Measurements from ENCODE around the gene ACADVL.
"Not testable (repeated sequence)": the region's sequence is repeated elsewhere in the genome, so short reads cannot be mapped to it uniquely, and the experiment has no call there.

The ACADVL gene

DNA sequence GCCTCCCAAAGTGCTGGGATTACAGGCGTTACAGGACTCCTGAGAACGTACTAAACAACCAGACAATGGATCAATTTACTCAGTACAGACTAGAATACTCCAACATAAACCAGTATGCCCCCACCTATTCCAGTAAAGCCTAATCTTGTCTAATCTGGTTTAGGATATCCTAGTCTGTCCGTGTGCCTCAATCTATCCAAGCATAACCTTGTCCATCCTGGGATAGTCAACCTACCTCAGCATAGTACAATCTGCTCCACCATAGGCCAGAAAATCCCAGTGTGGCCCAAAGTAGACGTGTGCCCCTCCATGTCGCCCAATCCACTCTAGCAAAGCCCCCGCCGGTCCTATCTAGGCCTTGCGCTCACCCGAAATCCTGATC lies 14.0 kb downstream of the ACADVL start:
- in situ Hi-C loops (cut with HindIII; ENCODE audit: low sequenced_read_pairs): no loop called here

DNA sequence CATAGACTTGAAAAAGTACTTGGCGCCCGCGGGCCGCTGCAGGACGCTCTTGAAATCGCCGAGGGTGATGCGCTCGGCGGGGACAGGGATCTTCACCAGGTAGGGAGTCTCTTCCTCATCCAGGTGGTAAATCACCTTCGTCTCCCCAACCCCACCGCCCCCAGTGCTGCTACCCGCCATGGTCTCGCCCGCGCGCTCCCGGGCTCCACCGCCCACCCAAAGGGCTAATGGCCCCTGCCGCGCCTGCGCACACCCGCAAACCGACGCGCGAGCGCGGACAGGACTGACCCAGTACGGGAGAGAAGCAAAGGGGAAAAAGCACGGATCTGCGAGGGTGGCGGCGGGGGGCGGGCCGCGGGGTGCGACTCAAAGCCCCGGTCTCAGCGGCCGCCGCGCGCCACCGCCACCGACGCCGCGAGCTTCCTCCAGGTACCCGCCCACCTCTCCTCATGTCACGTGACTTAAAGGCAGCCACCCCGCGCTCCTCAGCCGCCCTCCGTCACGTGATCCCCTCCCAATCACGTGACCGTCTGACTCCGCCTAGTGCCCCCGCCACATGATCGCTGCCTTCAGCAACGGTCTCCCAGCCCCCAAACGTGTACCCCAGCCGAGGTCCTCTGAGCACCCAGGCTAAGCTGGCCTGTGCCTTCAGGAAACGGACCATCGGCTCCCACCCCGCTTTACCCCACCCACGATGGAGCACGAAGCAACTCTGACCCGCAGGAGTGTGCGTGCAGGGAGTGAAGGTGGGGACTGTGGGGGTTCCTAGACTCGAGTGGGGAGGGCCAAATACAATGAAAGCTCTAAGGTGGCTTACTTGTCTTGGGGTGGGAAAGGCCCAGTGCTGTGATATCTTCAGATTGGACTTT lies 14.6 kb downstream of the ACADVL start, which contains the start of gene DVL2:
Gene DVL2 (minus strand): TSS at position 435 of the 869 bp plus-strand sequence. CDS start 255 bp downstream, at position 180.
- in situ Hi-C loops (cut with HindIII; ENCODE audit: low sequenced_read_pairs): no loop called here

DNA sequence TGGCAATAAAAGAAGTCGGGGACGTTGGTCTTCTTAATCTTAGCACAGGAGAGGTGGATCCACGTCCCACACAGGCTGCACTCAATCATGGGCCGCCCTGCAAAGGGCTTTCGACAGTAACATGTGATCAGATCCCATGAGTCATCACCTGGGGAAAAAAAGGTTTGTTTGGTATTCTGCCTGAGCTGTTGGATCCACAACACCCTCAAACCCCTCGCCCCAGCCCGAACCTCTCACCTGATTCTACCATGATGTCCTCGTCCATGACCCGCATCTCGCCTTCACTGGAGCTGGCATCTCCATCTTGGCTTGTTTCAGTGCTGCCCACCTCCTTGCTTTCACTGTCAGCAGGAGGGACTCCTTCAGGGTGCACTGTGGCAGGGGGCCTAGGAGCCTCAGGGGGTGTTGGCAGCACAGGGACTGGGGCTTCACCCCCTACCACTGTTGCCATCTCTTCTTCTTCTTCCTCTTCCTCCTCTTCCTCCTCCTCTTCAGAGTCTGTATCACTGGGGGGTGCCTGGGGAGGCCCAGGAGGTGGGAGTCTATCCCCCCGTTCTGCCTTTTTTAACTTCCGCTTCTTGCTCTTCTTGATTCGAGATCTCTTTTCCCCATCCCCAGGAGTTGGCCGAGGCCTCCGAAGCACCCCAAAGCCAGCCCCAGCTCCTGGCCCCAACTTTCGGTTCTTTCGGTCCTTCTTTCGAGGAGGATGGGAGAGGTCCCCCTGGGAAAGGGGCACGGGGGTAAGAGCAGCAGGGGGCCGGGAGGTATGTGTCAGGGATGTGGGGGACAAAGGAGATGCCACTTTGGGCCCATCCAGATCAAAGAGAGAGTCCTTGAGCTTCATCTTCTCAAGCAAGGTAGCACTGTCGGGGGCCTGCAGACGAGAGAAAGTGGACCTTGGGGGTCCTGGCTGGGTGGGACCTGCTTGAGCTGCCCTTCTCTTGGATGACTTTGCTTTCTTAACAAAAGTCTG lies 16.2 kb downstream of the ACADVL start:
- in situ Hi-C loops (cut with HindIII; ENCODE audit: low sequenced_read_pairs): no loop called here

DNA sequence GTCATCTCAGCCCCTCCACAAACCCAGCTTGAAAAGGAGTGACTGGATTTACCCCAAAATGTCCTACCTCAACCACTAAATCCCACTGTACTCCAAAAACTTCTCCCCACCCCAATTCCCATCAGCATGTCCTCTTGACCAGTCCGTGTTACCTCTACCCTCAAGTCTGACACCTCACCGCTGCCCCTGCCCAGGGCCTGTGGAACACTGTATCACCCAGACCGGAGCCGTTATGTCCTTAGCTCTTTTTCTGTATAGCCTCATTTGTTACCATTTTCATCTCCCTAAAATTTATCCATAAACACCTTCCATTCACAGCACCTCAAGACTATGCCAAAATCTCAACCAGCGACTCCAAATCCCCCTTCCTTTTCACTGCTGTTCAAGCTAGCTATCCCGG lies 17.1 kb downstream of the ACADVL start:
- in situ Hi-C loops (cut with HindIII; ENCODE audit: low sequenced_read_pairs): no loop called here

DNA sequence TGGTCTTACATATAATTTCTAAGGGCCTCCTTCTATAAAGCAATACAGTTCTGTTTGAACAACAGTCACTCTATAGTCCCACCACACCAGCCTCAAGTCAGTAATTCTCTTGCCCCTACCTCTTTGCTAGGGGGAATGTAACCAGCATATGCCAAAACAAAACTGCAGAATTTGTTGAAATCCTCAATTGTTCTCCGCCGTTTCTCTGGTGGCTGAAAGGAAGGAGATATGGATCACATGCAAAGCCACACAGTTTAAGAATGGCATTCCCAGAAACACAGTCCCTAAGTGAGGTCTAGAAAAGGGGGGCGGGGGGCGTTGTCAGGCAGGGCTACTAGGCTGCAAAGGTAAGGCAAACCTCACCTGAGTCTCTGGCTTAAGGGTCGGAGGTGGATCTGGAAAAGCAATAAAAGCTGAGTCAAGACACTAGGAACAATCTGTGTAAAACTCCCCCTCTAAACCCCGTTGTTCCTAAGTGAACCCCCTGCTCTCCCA lies 17.6 kb downstream of the ACADVL start:
- in situ Hi-C loops (cut with HindIII; ENCODE audit: low sequenced_read_pairs): no loop called here

DNA sequence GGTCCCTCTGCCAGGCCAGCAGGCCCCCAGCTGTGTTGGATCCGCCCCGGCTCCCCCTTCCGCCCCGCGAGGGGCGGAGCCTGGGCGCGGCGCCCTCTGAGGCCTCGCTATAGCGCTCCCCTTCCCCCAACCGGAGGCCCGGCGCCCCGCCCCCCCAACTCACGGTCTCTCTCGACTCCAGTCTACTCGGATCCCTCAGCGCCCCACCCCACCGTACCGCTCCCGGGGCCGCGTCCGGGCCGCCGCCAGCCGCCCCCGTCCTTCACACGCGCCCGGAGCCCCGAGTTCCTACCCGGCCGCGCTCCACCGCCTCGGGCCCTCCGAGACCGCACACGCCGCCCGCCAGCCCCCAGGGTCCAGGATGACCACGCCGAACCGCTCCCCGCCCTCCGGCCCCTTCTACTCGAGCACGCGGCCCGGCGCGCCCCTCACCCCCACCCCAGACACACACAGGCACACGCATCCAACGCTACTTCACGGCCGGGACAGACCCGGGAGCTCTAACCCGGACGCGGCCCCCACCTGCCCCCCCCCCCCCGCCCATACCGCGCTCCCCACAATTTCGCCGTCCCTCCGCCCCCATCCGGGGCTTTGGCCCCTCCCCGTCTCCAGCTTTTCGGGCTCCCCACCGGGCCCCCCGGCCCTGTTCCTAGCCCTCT lies 18.2 kb downstream of the ACADVL start:
- in situ Hi-C loops (cut with HindIII; ENCODE audit: low sequenced_read_pairs): no loop called here

DNA sequence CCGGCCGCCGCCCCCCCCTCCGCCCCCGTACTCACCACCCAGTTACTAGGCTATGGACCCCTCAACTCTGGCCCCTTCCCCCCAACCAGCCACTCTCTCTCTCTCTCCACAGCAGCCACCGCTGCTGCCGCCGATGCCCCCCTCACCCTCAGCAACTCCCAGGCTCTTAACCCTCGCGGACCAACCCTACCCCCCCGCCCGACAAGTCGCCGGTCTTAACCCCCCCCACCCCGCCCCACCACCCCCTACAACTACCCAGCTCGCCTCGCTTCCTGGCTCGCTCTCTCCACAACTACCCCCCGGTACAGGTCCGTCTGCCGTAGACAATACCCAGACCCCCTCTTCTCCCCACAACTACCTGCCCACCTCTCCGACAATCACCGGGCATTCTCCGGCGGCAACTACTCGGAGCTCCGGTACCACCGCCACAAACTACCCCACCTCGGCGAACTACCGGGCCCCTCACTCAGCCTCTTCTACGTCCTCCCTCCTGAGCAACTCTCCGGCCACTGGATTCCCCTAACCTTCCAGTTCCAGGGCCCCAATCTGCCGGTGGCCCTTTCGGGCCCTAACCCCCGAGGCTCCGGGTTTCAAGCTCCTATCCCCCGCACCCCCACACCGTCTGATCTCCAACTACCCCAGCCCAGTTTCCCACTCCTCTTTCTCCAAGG lies 18.8 kb downstream of the ACADVL start:
- in situ Hi-C loops (cut with HindIII; ENCODE audit: low sequenced_read_pairs): no loop called here

DNA sequence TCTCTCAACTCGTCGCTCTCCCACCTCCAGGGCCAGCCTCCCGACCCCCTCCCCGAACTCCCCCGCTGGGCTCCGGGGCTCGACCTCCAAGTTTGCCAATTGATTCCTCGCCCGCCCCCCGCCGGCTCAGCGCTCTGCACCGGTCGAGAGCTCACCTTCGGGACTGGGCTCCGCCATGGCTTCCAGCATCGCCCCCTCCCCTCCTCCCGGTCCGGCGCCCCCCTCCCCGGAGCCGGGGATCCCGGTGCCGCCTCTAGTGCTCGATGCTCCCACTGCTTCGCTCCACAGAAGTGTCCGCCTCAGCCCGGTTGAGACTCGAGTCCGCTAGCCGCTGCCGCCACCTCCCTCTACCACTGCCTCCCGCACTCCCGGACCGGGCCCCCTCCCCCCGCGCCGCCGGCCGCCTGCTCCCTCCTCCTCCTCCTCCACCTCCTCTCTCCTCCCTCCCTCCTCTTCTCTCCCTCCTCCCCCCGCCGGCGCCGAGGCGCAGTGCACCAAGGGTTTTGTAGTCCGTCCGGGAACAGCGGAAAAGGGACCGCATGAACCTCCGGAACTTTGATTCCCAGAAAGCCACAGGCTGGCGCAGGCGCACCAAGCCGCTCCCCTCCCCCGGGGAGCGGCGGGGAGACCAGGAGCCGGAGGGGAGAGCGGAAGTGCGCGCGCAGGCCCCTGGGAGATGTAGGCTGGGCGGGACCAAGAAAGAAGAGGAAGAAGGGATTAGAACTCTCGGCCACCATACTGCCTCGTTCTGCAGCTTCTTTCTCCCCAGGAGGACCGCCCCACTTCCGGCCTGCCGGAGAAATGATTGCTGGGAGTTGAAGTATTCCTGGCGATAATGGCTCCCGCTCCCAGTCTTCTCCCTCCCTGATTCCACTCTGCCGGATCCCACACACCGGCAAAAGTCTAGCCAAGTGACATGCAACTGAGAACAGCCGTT lies 19.6 kb downstream of the ACADVL start, which contains the start of gene PHF23:
Gene PHF23 (minus strand): TSS at position 367 of the 937 bp plus-strand sequence. CDS start 178 bp downstream, at position 189.
- in situ Hi-C loops (cut with HindIII; ENCODE audit: low sequenced_read_pairs): no loop called here

DNA sequence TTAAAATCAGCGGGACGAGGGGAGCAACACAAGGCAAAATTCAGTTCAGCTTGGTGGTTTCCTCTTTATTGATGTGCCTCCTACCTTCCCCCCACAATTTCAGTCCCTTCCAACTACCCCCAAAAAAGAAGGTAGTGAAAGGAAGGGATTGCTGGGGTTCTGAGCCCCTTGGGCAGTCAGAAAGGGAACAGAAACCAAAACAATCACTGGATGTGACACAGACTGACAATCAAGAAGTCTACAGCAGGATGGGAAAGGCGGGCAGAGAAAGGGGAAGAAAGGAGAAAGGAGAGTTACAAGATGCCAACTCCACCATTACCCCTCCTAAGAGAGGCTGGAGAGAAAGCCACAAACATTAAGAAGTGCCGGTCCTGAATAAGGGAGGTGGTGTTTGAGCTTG lies 20.6 kb downstream of the ACADVL start:
- in situ Hi-C loops (cut with HindIII; ENCODE audit: low sequenced_read_pairs): no loop called here

DNA sequence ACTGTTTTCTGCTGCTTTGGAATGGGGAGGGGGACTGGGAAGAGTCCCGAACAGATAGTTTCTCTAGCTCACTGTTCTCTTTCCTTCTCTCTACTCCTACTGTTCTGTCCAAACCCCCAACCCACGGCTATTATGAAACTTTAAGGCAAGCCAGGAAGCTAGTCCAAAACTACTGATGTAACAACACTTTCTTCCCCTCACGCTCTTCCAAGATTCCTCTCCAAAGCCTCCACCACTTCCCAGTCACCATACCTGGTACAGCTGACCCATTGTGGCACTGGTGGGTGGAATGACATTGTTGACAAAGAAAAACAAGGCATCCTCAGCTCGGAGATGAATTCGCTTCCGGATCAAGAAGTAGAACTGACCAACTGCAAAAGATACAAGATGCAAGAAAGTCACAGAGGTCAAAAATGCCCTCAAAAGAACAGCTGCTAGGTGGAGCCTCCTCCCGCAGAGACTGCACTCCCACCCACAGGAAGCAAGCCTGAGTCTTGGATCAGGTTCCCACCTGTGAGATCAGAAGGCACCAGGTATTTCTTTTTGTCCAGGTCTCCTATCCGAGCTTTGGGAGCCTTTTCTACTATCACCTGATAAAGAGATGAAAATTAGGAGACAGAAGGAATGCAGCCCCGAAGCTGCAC lies 21.5 kb downstream of the ACADVL start:
- in situ Hi-C loops (cut with HindIII; ENCODE audit: low sequenced_read_pairs): no loop called here

DNA sequence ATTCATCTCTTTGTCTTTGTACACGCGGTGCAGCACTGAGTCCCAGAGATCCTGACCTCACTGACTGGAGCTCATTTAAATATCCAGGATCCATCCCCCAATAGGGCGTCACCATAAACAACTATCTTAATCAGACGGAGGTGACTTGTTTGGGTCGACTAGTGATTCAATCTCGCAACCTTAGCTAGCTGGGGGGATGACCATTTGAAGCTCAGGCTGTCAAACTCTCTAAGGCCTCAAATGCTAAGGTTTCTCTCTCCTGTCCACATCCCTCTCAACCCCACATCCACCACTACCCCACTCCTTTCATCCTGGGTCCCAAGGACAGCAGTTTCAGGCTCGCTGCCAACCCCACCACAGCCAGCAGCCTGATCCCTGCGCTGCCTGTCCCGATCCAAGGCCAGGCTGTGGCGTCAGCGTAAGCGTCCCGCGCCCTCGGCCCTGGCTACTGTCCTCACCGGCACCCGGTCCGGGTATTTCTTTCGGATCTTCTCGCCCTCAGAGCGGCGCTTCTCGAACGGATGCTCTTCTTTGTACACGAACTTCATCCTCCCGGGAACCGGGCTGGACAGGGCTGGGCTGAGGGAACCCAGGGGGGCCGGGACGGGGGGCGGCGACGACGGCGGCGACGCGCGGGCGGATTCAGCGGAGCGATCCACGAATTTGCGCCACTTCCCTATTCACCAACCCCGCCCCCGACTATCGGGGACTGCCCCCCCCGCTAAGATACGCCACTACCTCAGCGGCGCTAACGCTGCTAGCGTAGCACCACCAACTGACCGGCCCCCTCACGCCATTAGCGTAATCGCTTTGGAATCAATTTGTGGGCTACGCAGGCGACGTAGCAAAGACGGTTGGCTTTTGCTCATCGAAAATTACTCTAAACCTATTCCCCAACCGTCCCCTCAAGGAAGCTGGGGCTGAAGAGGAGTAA lies 22.3 kb downstream of the ACADVL start, which contains the start of gene GABARAP:
Gene GABARAP (minus strand): TSS at position 667 of the 934 bp plus-strand sequence. CDS start 119 bp downstream, at position 548.
- in situ Hi-C loops (cut with HindIII; ENCODE audit: low sequenced_read_pairs): no loop called here

DNA sequence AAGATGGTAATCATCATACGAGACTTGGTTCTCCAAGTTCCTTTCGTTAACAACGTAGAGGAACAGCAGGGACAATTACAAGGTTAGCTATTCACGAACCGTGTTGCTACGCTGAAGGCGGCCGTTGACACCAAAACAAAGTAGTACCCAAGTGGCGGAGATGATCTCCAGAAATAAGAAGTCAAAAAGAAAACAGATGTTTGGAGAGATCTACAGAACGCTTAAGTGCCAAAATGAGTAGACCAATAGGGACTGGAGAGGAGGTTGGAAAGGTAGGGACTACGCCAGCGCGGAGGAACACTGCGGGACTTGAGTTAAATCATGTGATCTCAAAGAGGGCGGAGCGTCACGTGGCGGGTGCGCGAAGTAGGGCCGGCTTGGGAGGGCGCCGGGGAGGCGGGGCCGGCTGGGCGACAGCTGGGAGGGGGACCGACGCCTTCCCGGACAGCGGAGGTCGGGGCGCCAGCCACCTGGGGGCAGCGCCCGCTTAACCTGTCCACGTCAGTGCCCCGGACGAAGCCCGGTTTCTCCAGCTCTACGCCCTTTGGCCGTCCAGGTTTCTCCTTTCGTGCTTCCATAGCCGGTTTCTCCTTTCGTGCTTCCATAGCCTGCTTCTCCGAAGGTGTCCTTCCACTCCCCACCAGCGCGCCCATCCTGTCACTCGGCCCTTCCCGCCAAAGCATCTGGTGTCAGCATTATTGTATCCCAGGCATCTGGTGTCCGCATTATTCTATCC lies 23.1 kb downstream of the ACADVL start:
- in situ Hi-C loops (cut with HindIII; ENCODE audit: low sequenced_read_pairs): no loop called here

DNA sequence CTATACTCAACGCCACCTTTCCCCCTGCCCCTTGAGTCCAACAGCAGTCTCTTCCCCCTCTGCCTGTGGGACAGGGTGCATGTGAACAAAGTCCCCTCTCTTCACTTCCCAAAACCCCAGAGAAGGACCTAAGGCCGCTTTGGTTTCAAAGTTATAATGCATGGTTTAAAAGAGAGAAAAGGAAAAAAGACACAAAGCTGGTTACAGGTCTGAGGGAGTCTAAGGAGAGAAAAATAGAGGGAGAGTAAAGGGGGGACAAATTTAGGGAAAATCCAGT lies 23.7 kb downstream of the ACADVL start:
- in situ Hi-C loops (cut with HindIII; ENCODE audit: low sequenced_read_pairs): no loop called here

DNA sequence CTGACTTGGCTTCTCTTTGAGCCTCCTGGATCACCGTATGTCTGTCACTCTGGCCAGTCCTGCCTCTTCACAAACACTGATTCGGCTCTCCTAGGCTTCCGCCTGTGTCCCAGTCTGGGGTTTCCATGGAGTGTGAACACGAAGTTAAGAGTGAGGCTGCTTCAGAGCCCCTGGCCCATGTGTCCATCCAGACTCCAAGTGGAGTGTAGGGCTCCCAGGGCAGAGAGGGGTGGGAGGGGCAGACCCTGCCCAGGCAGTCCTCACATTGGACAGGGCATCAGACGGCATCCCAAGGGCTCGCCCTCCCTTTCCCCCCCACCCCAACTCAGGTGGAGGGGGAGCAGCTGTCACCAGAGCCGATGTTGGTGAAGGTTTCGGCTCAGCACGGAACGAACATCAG lies 24.1 kb downstream of the ACADVL start:
- in situ Hi-C loops (cut with HindIII; ENCODE audit: low sequenced_read_pairs): not testable (repeated sequence)

DNA sequence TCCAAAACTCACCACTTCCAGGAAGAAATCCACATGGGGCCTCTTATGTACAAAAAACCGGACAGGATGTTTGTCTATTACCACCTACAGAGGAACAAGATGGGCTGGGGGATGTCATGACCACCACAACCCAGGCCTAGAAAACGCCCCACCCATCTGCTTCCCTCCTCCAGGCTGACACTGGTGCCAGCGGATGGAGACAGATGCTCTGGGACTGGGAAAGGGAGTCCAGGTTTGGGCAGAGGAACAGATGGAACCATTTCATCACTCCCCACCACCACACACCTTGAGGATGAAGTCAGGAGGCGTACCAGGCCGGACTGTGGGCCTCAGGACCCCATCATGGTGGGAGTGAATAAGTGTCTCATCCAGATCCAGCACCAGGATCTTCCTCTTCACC lies 27.0 kb downstream of the ACADVL start:
- in situ Hi-C loops (cut with HindIII; ENCODE audit: low sequenced_read_pairs): no loop called here

DNA sequence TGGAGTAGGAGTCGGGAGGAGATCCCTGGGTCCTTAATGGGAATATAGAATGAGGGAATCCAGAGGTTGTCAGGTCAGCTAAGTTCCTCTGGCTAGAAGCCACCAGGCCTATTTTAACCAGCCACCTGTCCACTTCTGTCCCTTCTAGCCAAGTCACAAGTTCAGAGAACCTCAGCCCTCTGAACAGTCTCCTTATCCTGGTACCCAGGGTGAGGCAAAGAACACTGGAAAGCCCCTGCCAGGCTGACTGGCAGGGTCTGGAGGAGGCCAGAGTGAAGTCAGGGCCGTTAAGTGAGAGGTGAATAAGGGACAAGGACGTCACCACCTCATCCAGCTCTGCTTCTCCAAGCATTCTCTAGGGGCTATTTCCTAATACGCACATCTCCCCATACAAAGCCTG lies 29.1 kb downstream of the ACADVL start:
- in situ Hi-C loops (cut with HindIII; ENCODE audit: low sequenced_read_pairs): no loop called here

DNA sequence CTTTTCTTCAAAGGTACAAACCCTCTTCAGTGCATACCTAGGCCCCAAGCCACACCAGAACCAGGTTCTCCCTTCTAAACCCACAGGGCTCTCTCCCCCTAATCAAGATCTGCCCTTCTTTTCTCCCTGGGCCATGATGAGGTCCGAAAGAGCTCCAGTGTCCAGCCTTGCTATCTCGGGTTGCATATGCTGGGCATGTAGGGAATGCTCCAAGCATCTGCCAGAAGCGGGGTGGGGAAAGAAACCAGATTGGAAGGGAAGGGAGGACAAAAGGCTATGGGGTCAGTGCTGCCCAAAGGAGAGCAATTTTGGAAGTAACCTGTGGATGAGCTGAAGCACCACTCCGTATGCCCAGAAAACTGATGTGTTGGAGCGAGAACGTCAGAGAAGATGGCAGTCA lies 29.5 kb downstream of the ACADVL start:
- in situ Hi-C loops (cut with HindIII; ENCODE audit: low sequenced_read_pairs): no loop called here
